ENCODE results near the gene CYB5RL.

DNA sequence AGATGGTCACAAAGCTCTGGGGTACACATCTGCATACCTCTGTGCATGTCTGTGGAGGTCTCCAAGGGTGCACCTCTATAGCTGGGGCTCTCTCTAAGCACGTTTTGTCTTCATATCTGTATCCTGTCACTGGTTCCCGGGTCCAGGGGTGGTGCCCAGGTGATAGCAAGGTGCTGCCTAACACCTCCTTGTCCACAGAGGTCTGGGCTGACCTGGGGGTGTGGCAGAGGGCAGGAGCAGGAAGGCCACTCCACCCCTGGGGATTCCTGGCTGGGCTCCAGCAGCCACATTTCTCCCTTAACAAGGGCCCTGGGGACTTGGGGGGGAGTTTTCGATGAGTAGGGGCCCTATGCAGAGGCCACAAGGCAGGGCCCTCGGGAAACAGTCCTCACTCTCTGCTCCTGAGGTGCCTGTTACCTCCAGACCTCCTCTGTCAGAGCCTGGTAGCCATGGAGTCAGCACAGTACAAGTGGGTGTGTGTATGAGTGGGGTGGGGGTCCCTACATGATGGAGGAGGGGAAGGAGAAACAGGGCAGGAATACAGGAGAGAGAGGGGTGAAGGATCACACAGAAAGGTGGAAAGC is 40.0 kb downstream of the CYB5RL start:
- TF ChIP-seq, protein P1, sequence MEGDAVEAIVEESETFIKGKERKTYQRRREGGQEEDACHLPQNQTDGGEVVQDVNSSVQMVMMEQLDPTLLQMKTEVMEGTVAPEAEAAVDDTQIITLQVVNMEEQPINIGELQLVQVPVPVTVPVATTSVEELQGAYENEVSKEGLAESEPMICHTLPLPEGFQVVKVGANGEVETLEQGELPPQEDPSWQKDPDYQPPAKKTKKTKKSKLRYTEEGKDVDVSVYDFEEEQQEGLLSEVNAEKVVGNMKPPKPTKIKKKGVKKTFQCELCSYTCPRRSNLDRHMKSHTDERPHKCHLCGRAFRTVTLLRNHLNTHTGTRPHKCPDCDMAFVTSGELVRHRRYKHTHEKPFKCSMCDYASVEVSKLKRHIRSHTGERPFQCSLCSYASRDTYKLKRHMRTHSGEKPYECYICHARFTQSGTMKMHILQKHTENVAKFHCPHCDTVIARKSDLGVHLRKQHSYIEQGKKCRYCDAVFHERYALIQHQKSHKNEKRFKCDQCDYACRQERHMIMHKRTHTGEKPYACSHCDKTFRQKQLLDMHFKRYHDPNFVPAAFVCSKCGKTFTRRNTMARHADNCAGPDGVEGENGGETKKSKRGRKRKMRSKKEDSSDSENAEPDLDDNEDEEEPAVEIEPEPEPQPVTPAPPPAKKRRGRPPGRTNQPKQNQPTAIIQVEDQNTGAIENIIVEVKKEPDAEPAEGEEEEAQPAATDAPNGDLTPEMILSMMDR (conservative IDR thresholded peaks at IDR 0.05; ENCODE audit: low read depth, low read length), result no peak
- no peak for TF ChIP-seq EZH2 (IDR thresholded peaks at IDR 0.05; ENCODE audit: low read length, unreplicated experiment)

Data from PC-3 (cell line).